Stomach (tissue), 9 donors: ENCODE measurements around the gene RAB3GAP1. TPM values are rescaled to one million over a fixed set of nuclear protein-coding genes. Genes with fewer than 3 reads are reported as not detected.

Source experiments
- DNase-seq, 2 donors: peaks; one replicate each; pipeline versions ENCODE4 v3.0.0 to v3.0.0-alpha.2; 2013 to 2019
- H3K27ac ChIP-seq, 5 donors: fragments of 200-600 bp in 4 of 5; sonication (generic) in 4 of 5; one replicate each; pipeline ENCODE4 v1.5.1; 2013 to 2019; ENCODE audit warnings: mild to moderate bottlenecking in 1 of 5, moderate library complexity in 1 of 5
- H3K27me3 ChIP-seq, 3 donors: fragments of 200-600 bp; sonication (generic); one replicate each; pipeline ENCODE4 v1.5.1; 2017 to 2019; ENCODE audit warnings: mixed run types in 1 of 3
- H3K36me3 ChIP-seq, 4 donors: fragments of 200-600 bp; sonication (generic); 1 replicate in 3 of 4; 2 replicates in 1 of 4; pipeline ENCODE4 v1.5.1; 2016 to 2019
- H3K4me1 ChIP-seq, 4 donors: fragments of 200-600 bp; sonication (generic); one replicate each; pipeline ENCODE4 v1.5.1; 2016 to 2019
- H3K4me3 ChIP-seq, 4 donors: fragments of 200-600 bp; sonication (generic) in 3 of 4; one replicate each; pipeline ENCODE4 v1.5.1; 2016 to 2019; ENCODE audit warnings: mild to moderate bottlenecking in 1 of 4
- H3K9me3 ChIP-seq, 4 donors: fragments of 200-600 bp; sonication (generic); one replicate each; pipeline ENCODE4 v1.5.1; 2016 to 2019
- EP300 ChIP-seq: sonication (generic); formaldehyde crosslinking; IDR thresholded peaks from one replicate; pipeline ENCODE4 v1.6.1; 2017; ENCODE audit warnings: antibody characterized with exemption
- POLR2A ChIP-seq, 4 donors: fragments of 450-650 bp; IDR thresholded peaks; one replicate each; pipeline ENCODE4 v1.6.1; 2016; ENCODE audit warnings: antibody characterized with exemption in 4 of 4, control low read depth in 2 of 4, mild to moderate bottlenecking in 1 of 4, moderate library complexity in 1 of 4
- POLR2AphosphoS5 ChIP-seq, 3 donors: sonication (generic); formaldehyde crosslinking; IDR thresholded peaks; one replicate each; pipeline ENCODE4 v1.6.1; 2016; ENCODE audit warnings: antibody characterized with exemption in 3 of 3
- WGBS, 5 donors: extraction: QIAGEN DNeasy Blood & Tissue Kit in 3 of 5; methylation state at CpG; one replicate each; pipeline versions ENCODE4 v1.1.5 to v1.1.7; 2013 to 2018; 5-methylcytosine and 5-hydroxymethylcytosine counted together
- intact Hi-C: fragments of 100-400 bp; cut with DNase I; formaldehyde crosslinking; loops from one replicate; pipeline ENCODE4 v1.15.1; 2023; ENCODE audit warnings: low total_unique reads
- polyA plus RNA-seq, 3 donors: library from polyadenylated mRNA; stranded (reverse); fragments of 200-250 nt; gene quantifications; one replicate each; pipeline ENCODE4 v1.2.3, GENCODE V29; 2013
- total RNA-seq, 5 donors: library from RNA; depleted of rRNA; stranded (reverse); fragments of >200 nt; gene quantifications; one replicate each; pipeline versions ENCODE4 v1.1.0 to v1.2.3, GENCODE V29; 2014 to 2016
- TF ChIP-seq, protein P1 (sequence below), 7 experiments: fragments of 450-650 bp in 4 of 7; fragments of 200-600 bp in 3 of 7; sonication (generic) in 3 of 7; IDR thresholded peaks; one replicate each; pipeline ENCODE4 v1.5.1; 2016 to 2019; ENCODE audit warnings: antibody characterized with exemption in 7 of 7, control low read depth in 2 of 7, mild to moderate bottlenecking in 1 of 7
- donor health status: healthy with polysubstance abuse.
- donor health status: Bipolar disorder and iron deficiency.
- donor health status: healthy.

RAB3GAP1 gene
- total and polyA plus RNA-seq, 8 donors: 14.2 to 556 (median 32.1) TPM

- no peak overlapping the region for H3K27ac ChIP-seq
- no peaks in the 10 kb centered on the region for H3K27me3 ChIP-seq
- TF ChIP-seq EP300 (no peak), POLR2AphosphoS5 (IDR thresholded peaks at IDR 0.05) (no peak), POLR2A (IDR thresholded peaks at IDR 0.05) (no peak)
- TF ChIP-seq, protein P1, sequence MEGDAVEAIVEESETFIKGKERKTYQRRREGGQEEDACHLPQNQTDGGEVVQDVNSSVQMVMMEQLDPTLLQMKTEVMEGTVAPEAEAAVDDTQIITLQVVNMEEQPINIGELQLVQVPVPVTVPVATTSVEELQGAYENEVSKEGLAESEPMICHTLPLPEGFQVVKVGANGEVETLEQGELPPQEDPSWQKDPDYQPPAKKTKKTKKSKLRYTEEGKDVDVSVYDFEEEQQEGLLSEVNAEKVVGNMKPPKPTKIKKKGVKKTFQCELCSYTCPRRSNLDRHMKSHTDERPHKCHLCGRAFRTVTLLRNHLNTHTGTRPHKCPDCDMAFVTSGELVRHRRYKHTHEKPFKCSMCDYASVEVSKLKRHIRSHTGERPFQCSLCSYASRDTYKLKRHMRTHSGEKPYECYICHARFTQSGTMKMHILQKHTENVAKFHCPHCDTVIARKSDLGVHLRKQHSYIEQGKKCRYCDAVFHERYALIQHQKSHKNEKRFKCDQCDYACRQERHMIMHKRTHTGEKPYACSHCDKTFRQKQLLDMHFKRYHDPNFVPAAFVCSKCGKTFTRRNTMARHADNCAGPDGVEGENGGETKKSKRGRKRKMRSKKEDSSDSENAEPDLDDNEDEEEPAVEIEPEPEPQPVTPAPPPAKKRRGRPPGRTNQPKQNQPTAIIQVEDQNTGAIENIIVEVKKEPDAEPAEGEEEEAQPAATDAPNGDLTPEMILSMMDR (IDR thresholded peaks at IDR 0.05): no peak
- intact Hi-C loops: no loop called here
- H3K36me3 ChIP-seq: peaks cover 5 to 84% (median 81%) of the 10 kb centered on the region in 4 donors
- no peak overlapping the region for H3K4me3 ChIP-seq
- DNase-seq: no peak
- H3K4me1 ChIP-seq: no peaks in the 10 kb centered on the region
- H3K9me3 ChIP-seq: peaks cover 0 to 14% (median 4%) of the 10 kb centered on the region in 4 donors
These were observed 88.5 kb downstream of the RAB3GAP1 start for GRCh38 chr2:135140606-135141005.

GRCh38 chr2:135142323-135142722 is 90.2 kb downstream of the RAB3GAP1 start:
- Histone ChIP-seq H3K4me3 (no peak overlapping the region), H3K4me1 (no peaks in the 10 kb centered on the region), H3K36me3 (peaks cover 0 to 72% (median 64%) of the 10 kb centered on the region in 4 donors), H3K9me3 (peaks cover 0 to 14% (median 4%) of the 10 kb centered on the region in 4 donors), H3K27me3 (no peaks in the 10 kb centered on the region), H3K27ac (no peak overlapping the region)
- intact Hi-C loops: no loop called here
- DNase-seq: no peak
- no peak for TF ChIP-seq POLR2AphosphoS5 (IDR thresholded peaks at IDR 0.05)
- no peak for TF ChIP-seq POLR2A (IDR thresholded peaks at IDR 0.05)
- TF ChIP-seq, protein P1 (IDR thresholded peaks at IDR 0.05): no peak
- no peak for TF ChIP-seq EP300
- WGBS, 5 donors: 97 to 100% (median 98%) methylated on average over 1 of the region's 1 CpG

GRCh38 chr2:135144343-135144742 is 92.3 kb downstream of the RAB3GAP1 start:
- no peak overlapping the region for H3K27ac ChIP-seq
- peaks cover 0 to 14% (median 4%) of the 10 kb centered on the region in 4 donors for H3K9me3 ChIP-seq
- H3K4me3 ChIP-seq: no peak overlapping the region
- no peaks in the 10 kb centered on the region for H3K4me1 ChIP-seq
- DNase-seq: no peak
- TF ChIP-seq POLR2A (IDR thresholded peaks at IDR 0.05) (no peak), EP300 (no peak), POLR2AphosphoS5 (IDR thresholded peaks at IDR 0.05) (no peak)
- TF ChIP-seq, protein P1 (IDR thresholded peaks at IDR 0.05): no peak
- peaks cover 0 to 53% (median 44%) of the 10 kb centered on the region in 4 donors for H3K36me3 ChIP-seq
- intact Hi-C loops: no loop called here
- WGBS, 5 donors: 96 to 100% (median 99%) methylated on average over 2 of the region's 2 CpGs
- no peaks in the 10 kb centered on the region for H3K27me3 ChIP-seq

GRCh38 chr2:135149251-135149650 is 97.2 kb downstream of the RAB3GAP1 start:
- WGBS, 5 donors: 66 to 88% (median 77%) methylated on average over 1 of the region's 1 CpG
- peaks cover 22 to 51% (median 45%) of the 10 kb centered on the region in 4 donors for H3K36me3 ChIP-seq

More at GRCh38 chr2:135149251-135149650, 97.2 kb downstream of the RAB3GAP1 start:
- H3K4me3 ChIP-seq: no peak overlapping the region
- no peaks in the 10 kb centered on the region for H3K27me3 ChIP-seq
- H3K4me1 ChIP-seq: peaks cover 0 to 12% (median 0%) of the 10 kb centered on the region in 4 donors
- intact Hi-C loops: no loop called here
- no peak for TF ChIP-seq EP300
- no peak for TF ChIP-seq POLR2AphosphoS5 (IDR thresholded peaks at IDR 0.05)
- no peak for TF ChIP-seq POLR2A (IDR thresholded peaks at IDR 0.05)
- TF ChIP-seq, protein P1 (IDR thresholded peaks at IDR 0.05): no peak
- H3K9me3 ChIP-seq: no peaks in the 10 kb centered on the region
- no peak for DNase-seq
- no peak overlapping the region for H3K27ac ChIP-seq
